Fibroblast of the aortic adventitia (primary cell): ENCODE results near the gene KLHL3. TPM values are rescaled to one million over a fixed set of nuclear protein-coding genes. Genes with fewer than 3 reads are reported as not detected.

Experiments
- DNase-seq: peaks from one replicate; pipeline ENCODE4 v3.0.0-alpha.2; 2010; ENCODE audit warnings: low read depth
- H3K4me3 ChIP-seq: 2 replicates; pipeline ENCODE4 v1.5.1; 2011; ENCODE audit warnings: low read depth, mild to moderate bottlenecking, control low read depth, low read length, moderate library complexity
- total RNA-seq: library from RNA; depleted of rRNA; stranded (reverse); fragments of >200 nt; gene quantifications from 2 replicates; pipeline ENCODE4 v1.2.3, GENCODE V29; 2012; ENCODE audit warnings: low replicate concordance
- TF ChIP-seq, protein P1 (sequence below): IDR thresholded peaks from 2 replicates; pipeline ENCODE4 v1.5.1; 2011; ENCODE audit warnings: mild to moderate bottlenecking, low read length, control low read depth, inconsistent platforms; ENCODE audit not compliant: insufficient read depth

The KLHL3 gene
- total RNA-seq, 1 donor, result 1.3 TPM

DNA sequence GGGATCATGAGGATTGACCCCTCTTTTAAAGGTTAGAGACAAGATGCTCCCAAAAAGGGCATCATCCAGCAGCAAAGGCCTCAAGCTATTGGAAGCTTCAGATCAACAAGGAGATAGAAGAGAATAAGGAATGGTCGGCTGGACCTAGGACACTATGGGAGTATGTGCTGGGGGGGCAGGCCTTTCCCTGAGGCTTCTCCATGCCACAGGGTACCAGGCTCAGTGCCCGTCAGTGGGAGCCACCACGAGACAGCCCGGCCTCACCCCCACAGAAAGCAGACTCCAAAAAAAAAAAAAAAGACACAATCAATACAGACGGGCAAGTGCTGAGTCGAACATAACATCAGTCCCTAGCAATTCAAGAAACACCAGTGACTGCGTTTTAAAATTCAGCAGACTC is 117.4 kb downstream of the KLHL3 start:
- TF ChIP-seq, protein P1, sequence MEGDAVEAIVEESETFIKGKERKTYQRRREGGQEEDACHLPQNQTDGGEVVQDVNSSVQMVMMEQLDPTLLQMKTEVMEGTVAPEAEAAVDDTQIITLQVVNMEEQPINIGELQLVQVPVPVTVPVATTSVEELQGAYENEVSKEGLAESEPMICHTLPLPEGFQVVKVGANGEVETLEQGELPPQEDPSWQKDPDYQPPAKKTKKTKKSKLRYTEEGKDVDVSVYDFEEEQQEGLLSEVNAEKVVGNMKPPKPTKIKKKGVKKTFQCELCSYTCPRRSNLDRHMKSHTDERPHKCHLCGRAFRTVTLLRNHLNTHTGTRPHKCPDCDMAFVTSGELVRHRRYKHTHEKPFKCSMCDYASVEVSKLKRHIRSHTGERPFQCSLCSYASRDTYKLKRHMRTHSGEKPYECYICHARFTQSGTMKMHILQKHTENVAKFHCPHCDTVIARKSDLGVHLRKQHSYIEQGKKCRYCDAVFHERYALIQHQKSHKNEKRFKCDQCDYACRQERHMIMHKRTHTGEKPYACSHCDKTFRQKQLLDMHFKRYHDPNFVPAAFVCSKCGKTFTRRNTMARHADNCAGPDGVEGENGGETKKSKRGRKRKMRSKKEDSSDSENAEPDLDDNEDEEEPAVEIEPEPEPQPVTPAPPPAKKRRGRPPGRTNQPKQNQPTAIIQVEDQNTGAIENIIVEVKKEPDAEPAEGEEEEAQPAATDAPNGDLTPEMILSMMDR, result no peak
- DNase-seq, result no peak
- no peak overlapping the region for H3K4me3 ChIP-seq

GRCh38 chr5:137617528-137618205 is 118.2 kb downstream of the KLHL3 start:
- TF ChIP-seq, protein P1, result no peak
- DNase-seq, result peak; percentile 30
- no peak overlapping the region for H3K4me3 ChIP-seq

- H3K4me3 ChIP-seq, result no peak overlapping the region
- DNase-seq, result no peak
- TF ChIP-seq, protein P1, result no peak
Observed at GRCh38 chr5:137616046-137616445, 119.8 kb downstream of the KLHL3 start.

- TF ChIP-seq, protein P1, result no peak
- DNase-seq, result no peak
- H3K4me3 ChIP-seq, result no peak overlapping the region
Observed at GRCh38 chr5:137615171-137615775, 120.6 kb downstream of the KLHL3 start.

GRCh38 chr5:137613554-137614265 is 122.2 kb downstream of the KLHL3 start:
- no peak for DNase-seq
- TF ChIP-seq, protein P1, result no peak
- no peak overlapping the region for H3K4me3 ChIP-seq

DNA sequence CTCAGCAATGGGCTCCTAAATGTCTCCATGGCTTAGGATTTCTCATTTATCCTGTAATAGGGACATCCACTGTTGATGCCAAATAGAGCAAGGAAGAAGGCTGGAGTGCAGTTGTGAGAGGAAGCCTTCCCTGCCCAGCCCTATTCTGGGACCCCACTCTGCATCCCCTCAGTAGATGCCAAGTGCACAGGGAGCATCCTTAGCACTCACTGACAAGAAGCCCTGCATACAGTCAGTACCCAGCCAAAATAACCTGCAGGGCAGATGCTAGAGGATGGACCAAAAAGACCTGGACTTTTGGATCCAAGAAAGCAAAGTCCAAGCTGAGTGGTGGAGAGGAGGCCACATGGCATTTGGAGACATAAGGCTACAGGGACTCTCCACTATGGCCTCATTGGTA is 123.3 kb downstream of the KLHL3 start:
- TF ChIP-seq, protein P1, result no peak
- DNase-seq, result no peak
- H3K4me3 ChIP-seq, result no peak overlapping the region
